ENCODE data around the gene TXK. TPM values are rescaled to one million over a fixed set of nuclear protein-coding genes. Genes with fewer than 3 reads are reported as not detected.

The TXK gene
- total RNA-seq, 1 donor from 2014 or later, result not detected

DNA sequence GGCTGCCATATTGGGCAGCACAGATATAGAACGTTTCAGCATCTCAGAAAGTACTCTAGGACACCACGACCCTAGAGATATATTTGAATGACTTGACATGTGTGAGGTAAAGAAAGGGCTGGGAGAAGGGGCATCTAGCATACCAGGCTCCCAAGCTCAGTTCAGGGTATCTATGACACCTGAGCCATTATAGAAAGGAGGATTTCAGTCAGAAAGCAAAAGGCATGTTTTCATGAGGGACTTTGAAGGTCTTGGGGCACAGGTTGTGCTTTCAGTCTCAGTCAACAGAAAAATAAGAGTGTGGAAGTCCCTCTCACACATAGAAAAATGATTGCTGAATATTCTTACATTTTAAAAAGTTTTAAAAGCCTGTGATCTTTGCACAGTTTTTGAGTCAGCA is 65.9 kb downstream of the TXK start:
- TF ChIP-seq, protein P1, sequence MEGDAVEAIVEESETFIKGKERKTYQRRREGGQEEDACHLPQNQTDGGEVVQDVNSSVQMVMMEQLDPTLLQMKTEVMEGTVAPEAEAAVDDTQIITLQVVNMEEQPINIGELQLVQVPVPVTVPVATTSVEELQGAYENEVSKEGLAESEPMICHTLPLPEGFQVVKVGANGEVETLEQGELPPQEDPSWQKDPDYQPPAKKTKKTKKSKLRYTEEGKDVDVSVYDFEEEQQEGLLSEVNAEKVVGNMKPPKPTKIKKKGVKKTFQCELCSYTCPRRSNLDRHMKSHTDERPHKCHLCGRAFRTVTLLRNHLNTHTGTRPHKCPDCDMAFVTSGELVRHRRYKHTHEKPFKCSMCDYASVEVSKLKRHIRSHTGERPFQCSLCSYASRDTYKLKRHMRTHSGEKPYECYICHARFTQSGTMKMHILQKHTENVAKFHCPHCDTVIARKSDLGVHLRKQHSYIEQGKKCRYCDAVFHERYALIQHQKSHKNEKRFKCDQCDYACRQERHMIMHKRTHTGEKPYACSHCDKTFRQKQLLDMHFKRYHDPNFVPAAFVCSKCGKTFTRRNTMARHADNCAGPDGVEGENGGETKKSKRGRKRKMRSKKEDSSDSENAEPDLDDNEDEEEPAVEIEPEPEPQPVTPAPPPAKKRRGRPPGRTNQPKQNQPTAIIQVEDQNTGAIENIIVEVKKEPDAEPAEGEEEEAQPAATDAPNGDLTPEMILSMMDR (IDR thresholded peaks at IDR 0.05; ENCODE audit: partially characterized antibody, unreplicated experiment), result no peak
- Mint-ChIP-seq H3K4me3 (ENCODE audit: unreplicated experiment) (no peak overlapping the region), H3K27me3 (ENCODE audit: unreplicated experiment) (no peaks in the 10 kb centered on the region), H3K36me3 (ENCODE audit: unreplicated experiment) (no peaks in the 10 kb centered on the region), H3K4me1 (ENCODE audit: low read depth, unreplicated experiment) (no peaks in the 10 kb centered on the region), H3K9me3 (ENCODE audit: unreplicated experiment) (no peaks in the 10 kb centered on the region), H3K27ac (ENCODE audit: unreplicated experiment) (no peak overlapping the region)
- no peak for DNase-seq

GRCh38 chr4:48067536-48067935 is 66.5 kb downstream of the TXK start:
- Mint-ChIP-seq H3K27me3 (ENCODE audit: unreplicated experiment) (no peaks in the 10 kb centered on the region), H3K4me3 (ENCODE audit: unreplicated experiment) (no peak overlapping the region)

GRCh38 chr4:48065587-48066052 is 68.4 kb downstream of the TXK start:
- DNase-seq, result no peak
- H3K4me1 Mint-ChIP-seq (ENCODE audit: low read depth, unreplicated experiment), result no peaks in the 10 kb centered on the region
- TF ChIP-seq, protein P1 (IDR thresholded peaks at IDR 0.05; ENCODE audit: partially characterized antibody, unreplicated experiment), result no peak
- H3K27me3 Mint-ChIP-seq (ENCODE audit: unreplicated experiment), result no peaks in the 10 kb centered on the region
- H3K4me3 Mint-ChIP-seq (ENCODE audit: unreplicated experiment), result no peak overlapping the region
- no peak overlapping the region for H3K27ac Mint-ChIP-seq (ENCODE audit: unreplicated experiment)
- peaks cover 3% of the 10 kb centered on the region for H3K36me3 Mint-ChIP-seq (ENCODE audit: unreplicated experiment)
- peaks cover 9% of the 10 kb centered on the region for H3K9me3 Mint-ChIP-seq (ENCODE audit: unreplicated experiment)

More at GRCh38 chr4:48067536-48067935, 66.5 kb downstream of the TXK start:
- no peaks in the 10 kb centered on the region for H3K4me1 Mint-ChIP-seq (ENCODE audit: low read depth, unreplicated experiment)
- no peaks in the 10 kb centered on the region for H3K36me3 Mint-ChIP-seq (ENCODE audit: unreplicated experiment)
- H3K27ac Mint-ChIP-seq (ENCODE audit: unreplicated experiment), result no peak overlapping the region
- peaks cover 2% of the 10 kb centered on the region for H3K9me3 Mint-ChIP-seq (ENCODE audit: unreplicated experiment)
- no peak for DNase-seq
- TF ChIP-seq, protein P1 (IDR thresholded peaks at IDR 0.05; ENCODE audit: partially characterized antibody, unreplicated experiment), result no peak

GRCh38 chr4:48064349-48064748 is 69.7 kb downstream of the TXK start:
- Mint-ChIP-seq H3K27me3 (ENCODE audit: unreplicated experiment) (no peaks in the 10 kb centered on the region), H3K27ac (ENCODE audit: unreplicated experiment) (no peak overlapping the region), H3K9me3 (ENCODE audit: unreplicated experiment) (peaks cover 9% of the 10 kb centered on the region), H3K36me3 (ENCODE audit: unreplicated experiment) (peaks cover 7% of the 10 kb centered on the region), H3K4me1 (ENCODE audit: low read depth, unreplicated experiment) (no peaks in the 10 kb centered on the region), H3K4me3 (ENCODE audit: unreplicated experiment) (no peak overlapping the region)
- TF ChIP-seq, protein P1 (IDR thresholded peaks at IDR 0.05; ENCODE audit: partially characterized antibody, unreplicated experiment), result no peak
- no peak for DNase-seq

GRCh38 chr4:48058617-48059530 is 75.2 kb downstream of the TXK start:
- no peaks in the 10 kb centered on the region for H3K27me3 Mint-ChIP-seq (ENCODE audit: unreplicated experiment)
- peaks cover 9% of the 10 kb centered on the region for H3K9me3 Mint-ChIP-seq (ENCODE audit: unreplicated experiment)
- no peak for DNase-seq
- H3K27ac Mint-ChIP-seq (ENCODE audit: unreplicated experiment), result no peak overlapping the region
- H3K4me1 Mint-ChIP-seq (ENCODE audit: low read depth, unreplicated experiment), result no peaks in the 10 kb centered on the region
- H3K4me3 Mint-ChIP-seq (ENCODE audit: unreplicated experiment), result no peak overlapping the region
- TF ChIP-seq, protein P1 (IDR thresholded peaks at IDR 0.05; ENCODE audit: partially characterized antibody, unreplicated experiment), result no peak
- H3K36me3 Mint-ChIP-seq (ENCODE audit: unreplicated experiment), result peaks cover 7% of the 10 kb centered on the region

All from glutamatergic neuron (in vitro differentiated cells).